Vagina (tissue), 2 donors: ENCODE data around the gene COPG1.

Experiments
- POLR2A ChIP-seq, 2 donors: fragments of 450-650 bp; IDR thresholded peaks; one replicate each; pipeline ENCODE4 v1.6.1; 2017; ENCODE audit warnings: antibody characterized with exemption in 2 of 2, mild to moderate bottlenecking in 2 of 2, moderate library complexity in 2 of 2
- POLR2AphosphoS5 ChIP-seq, 2 donors: sonication (generic); formaldehyde crosslinking; IDR thresholded peaks; one replicate each; pipeline ENCODE4 v1.9.0; 2017; ENCODE audit warnings: antibody characterized with exemption in 2 of 2, mild to moderate bottlenecking in 2 of 2, low read depth in 1 of 2; ENCODE audit not compliant: insufficient read depth in 1 of 2
- TF ChIP-seq, protein P1 (sequence below), 3 experiments: fragments of 450-650 bp in 2 of 3; fragments of 200-600 bp in 1 of 3; sonication (generic) in 1 of 3; IDR thresholded peaks; one replicate each; pipeline ENCODE4 v1.5.1; 2017 to 2019; ENCODE audit warnings: antibody characterized with exemption in 3 of 3, mild to moderate bottlenecking in 2 of 3, moderate library complexity in 2 of 3

DNA sequence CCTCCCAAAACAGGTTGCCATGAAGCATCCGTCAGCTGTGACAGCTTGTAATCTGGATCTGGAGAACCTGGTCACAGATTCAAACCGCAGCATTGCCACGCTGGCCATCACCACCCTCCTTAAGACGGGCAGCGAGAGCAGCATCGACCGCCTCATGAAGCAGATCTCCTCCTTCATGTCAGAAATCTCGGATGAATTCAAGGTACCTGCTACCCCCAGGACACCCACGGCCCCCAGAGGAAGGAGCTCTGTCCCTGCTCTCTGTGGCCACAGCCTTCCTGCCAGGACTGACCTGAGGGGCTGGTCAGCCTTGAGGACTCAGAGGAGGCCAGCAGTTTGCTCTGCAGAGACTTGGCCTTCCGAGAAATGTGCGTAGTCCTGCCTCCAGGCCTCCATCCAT lies 11.2 kb downstream of the COPG1 start:
- no peak for TF ChIP-seq POLR2A (IDR thresholded peaks at IDR 0.05)
- TF ChIP-seq, protein P1, sequence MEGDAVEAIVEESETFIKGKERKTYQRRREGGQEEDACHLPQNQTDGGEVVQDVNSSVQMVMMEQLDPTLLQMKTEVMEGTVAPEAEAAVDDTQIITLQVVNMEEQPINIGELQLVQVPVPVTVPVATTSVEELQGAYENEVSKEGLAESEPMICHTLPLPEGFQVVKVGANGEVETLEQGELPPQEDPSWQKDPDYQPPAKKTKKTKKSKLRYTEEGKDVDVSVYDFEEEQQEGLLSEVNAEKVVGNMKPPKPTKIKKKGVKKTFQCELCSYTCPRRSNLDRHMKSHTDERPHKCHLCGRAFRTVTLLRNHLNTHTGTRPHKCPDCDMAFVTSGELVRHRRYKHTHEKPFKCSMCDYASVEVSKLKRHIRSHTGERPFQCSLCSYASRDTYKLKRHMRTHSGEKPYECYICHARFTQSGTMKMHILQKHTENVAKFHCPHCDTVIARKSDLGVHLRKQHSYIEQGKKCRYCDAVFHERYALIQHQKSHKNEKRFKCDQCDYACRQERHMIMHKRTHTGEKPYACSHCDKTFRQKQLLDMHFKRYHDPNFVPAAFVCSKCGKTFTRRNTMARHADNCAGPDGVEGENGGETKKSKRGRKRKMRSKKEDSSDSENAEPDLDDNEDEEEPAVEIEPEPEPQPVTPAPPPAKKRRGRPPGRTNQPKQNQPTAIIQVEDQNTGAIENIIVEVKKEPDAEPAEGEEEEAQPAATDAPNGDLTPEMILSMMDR (IDR thresholded peaks at IDR 0.05): no peak
- no peak for TF ChIP-seq POLR2AphosphoS5 (IDR thresholded peaks at IDR 0.05; ENCODE audit: insufficient read depth in 1 of 2, low read depth in 1 of 2)
